OCI-M2 (cell line): Measurements from ENCODE around the gene IL21R.

ENCODE experiments used
- DNase-seq: peaks from one replicate; lab custom pipeline; 2025; ENCODE audit not compliant: unreplicated experiment; lab: John Stamatoyannopoulos, UW

IL21R gene

DNA sequence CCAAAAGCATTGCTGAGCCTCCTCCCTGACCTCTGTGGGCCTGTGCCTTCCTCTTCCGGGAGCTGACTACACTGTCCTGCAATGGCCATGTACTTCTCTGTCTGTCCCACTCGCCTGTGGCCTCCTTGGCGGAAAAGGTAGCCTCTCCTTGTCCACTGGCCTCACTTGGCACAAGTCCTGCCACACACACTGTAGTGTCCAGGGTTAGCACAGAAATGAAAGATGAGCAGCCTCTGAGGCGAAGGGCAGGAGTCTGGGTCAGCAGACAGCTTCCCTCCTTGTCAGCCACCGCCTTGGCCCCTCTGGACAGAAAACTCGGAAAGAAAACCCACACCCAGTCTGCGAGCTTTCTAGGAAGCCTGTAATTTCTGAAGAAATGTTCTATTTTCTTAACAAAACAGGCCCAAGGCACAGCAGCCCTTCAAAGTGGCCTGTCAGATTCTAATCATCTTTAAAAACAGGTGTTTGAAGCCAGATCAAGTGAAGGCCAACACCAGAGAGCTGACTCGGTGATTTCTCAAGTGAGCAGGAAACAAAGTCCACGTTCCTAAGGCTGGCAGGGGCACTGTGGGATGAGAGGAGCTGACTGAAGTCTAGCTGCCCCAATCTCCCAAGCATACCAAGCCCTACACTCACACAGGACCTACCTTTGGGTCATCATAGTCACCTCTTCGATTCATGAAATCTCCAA, 80.6 kb downstream of the IL21R start:
- DNase-seq: no peak

DNA sequence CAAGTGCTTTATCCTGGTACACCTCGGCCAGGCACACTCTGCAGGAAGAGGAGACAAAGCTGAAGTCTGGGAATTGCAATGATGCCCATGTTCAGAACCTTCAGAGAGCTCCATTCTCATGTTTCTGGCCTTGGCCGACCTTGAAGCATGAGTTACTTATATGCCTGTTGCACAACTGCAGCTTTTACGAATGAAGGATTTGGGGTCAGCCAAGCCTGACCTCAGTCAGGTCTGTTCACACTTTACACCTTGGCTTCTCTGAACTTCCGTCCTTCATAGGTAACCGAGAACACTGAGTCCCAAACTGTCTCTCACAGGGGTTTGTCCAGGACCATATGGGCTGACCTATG, 81.1 kb downstream of the IL21R start:
- no peak for DNase-seq

DNA sequence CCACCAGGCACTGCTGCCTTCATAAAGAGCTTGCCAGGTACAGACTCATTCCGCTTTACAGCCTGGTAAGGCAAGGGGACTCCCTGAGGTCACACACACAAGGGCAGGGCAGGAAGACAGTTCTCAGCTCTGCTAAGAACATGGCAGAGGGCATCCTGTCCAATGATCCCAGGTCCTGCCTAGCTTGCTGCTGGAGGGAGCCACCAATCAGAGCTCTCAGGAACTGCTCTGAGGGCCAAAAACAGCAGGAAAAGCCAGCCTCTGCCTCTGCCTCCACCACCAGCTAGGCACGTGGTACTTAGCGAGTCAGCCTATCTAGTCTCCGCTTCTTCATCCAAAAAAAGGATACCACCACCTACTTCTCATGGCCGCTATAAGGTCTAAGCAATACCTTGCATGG, 81.7 kb downstream of the IL21R start:
- DNase-seq: no peak

DNA sequence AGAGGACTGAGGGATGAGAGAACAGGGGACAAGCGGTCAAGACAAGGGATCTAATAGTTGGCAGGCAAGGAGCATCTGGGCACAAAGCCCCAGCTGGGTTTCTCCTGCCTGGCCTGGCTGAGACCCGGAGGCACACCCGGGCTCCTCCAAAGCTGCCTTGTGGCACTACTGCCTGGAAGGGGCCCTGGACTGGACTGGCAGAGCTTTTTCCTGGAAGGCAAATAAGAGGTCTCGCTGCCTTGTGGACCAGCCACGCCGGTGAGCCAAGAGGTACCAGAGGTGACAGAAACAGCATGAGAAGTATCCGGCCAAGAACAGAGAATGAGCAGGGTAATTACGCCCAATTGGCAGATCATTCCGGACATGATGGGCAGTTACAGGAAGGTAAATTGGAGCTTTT, 83.2 kb downstream of the IL21R start:
- no peak for DNase-seq

DNA sequence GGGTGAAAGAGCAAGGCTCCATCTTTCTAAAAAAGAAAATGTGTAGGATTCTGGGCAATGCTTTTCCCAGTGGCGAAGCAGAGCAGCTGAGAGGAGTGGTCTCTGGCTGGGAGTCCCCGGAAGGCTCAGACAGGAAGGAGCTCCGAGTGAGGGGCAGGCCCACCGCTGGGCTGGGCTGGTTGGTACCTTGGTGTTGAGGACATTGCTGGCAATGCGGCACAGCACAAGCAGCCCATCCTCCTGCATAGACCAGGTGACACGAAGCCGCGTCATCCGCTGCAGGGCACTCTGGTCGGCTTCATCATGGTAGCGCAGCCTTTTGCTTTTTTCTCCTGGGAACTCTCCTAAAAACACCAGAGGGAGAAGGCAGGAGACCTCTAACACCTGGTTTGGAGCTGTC, 83.8 kb downstream of the IL21R start:
- DNase-seq: no peak

DNA sequence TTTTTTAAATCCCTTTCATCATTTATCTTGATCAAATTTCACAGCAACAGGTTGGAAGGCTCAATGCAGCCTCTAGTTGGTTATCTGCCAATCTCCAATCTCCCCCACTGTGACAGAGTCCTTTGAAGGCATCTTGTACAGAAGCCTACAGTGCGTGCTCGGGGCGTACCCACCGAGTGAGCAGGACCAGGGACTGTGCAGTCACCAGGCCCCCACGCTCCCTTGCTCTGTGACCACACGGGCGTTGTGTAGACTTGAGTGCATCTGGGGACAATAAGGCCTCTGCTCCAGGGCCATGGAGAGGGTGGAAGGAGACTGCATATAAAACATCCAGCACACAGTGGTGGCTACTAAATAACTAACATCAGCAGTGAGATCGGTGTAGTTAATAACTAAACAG, 84.4 kb downstream of the IL21R start:
- DNase-seq: no peak

DNA sequence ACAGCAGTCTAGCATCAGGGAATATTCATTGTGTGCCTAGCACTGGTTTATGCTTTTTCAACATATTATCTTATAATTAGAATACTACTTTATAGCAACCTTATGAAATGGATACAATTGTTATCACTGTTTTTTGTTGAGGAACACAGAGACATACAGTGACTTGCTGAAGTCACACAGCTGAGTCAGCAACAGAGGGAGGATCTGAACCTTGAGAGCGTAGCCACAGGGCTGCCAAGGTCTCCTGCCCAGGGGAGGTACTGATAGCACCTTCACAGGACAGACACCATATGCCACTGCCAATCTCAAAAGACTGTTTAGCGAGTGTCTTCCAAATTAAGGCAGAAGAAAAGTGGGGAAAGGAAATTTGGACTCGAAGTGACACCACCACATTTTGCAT, 84.8 kb downstream of the IL21R start:
- DNase-seq: no peak

DNA sequence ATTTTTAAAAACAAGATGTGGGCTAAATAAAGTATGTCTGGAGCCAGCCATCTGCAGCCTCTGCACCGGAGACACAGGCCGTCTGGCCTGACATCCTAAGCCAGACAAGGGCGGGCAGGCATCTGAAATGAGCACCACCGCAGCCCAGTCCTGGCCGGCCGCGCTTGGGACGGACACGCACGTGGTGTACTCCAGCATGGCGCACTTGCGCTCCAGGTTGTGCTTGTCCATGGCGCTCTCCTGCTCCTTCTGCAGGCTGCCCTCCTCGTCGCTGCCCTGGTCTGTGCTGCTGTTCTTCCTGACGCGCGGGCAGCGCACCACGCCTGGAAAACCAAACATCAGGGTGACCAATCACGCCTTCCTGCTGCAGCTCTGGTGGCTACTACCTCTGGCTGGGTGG, 87.4 kb downstream of the IL21R start:
- DNase-seq: no peak

DNA sequence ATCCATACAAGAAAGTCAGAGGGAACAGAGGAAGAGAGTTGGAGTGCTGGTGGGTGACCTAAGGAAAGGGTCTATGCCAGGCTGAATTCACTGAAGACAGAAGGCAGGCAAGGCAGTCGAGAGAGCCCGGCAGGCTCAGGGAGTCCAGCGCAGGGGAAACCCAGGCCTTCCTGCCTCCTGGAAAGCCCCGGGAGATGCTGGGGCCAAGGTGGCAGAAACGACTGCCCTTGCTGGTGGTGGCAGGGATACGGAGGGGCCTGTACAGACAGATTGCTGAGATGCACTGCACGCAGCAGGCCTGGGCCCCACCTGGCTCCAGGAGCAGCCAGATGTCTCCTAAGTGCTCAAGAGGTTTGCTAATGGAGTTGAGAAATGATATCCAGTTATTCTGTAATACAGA, 87.9 kb downstream of the IL21R start:
- no peak for DNase-seq

DNA sequence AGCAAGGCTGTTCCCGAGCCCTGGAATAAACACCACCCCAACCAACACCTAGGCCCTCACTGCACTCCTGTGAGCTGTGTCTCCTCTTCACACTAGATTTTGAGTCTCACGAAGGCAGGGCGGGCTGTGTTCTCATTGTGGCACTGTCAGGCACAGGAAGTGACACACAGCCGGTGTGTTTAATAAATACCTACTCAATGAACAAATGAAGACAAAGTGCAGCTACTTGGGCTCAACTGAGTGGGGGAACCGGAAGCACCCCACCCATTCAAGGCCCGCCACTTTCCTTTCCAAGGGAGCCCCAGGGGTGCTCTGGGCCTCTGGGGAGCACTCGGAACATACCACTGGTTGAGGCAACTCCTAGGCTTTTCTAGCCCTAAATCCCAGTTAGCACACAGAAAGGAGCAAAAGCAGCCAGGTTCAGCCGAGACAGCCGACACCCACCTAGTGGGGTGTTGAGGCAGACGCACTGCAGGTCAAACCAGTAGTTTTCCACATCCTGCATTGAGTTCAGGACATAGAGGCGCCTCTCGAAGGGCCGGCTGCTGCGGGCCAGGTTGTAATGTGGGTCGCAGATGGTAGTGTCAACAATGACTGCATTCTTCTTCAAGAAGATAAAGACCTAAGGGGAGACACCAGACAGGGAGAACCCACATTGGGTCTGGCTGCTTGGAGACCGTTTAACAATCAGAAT, 90.1 kb downstream of the IL21R start:
- no peak for DNase-seq

DNA sequence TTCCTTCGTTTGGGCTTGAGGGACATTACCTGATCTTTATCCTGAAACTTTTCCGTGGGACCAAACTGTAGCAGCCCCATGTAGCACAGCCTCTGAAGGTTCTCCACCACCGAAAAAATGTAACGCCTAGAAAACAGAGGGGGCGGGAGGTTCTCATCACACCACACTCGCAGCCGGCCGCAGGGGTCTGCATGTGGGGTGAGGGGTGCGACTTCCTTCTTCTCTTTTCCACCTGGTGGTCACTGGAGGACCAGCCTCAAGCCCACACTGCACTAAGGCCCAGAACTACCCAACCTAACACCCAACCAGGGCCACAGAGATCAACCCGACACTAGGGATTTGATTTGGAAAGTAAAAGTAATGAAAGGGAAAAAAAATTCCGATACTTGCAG, 90.6 kb downstream of the IL21R start:
- no peak for DNase-seq

DNA sequence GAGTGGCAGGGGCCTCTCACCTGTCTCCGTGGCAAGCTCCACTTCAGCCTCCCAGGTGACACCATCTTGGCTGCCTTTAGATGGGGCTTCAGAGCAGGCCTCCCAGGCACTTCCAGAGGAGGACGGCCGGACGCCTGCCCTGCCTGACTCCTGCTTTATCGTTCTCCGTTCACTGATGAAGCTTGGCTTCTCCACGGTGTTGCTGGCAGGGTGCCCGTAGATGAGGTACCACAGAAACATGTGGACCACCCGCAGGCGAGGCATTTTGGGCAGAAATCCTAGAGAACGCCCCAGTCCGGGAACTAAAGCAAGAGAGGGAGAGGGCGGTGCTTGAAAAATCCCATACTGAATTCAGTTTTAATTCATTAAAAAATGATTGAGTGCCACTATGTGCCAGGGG, 93.2 kb downstream of the IL21R start:
- DNase-seq: no peak

DNA sequence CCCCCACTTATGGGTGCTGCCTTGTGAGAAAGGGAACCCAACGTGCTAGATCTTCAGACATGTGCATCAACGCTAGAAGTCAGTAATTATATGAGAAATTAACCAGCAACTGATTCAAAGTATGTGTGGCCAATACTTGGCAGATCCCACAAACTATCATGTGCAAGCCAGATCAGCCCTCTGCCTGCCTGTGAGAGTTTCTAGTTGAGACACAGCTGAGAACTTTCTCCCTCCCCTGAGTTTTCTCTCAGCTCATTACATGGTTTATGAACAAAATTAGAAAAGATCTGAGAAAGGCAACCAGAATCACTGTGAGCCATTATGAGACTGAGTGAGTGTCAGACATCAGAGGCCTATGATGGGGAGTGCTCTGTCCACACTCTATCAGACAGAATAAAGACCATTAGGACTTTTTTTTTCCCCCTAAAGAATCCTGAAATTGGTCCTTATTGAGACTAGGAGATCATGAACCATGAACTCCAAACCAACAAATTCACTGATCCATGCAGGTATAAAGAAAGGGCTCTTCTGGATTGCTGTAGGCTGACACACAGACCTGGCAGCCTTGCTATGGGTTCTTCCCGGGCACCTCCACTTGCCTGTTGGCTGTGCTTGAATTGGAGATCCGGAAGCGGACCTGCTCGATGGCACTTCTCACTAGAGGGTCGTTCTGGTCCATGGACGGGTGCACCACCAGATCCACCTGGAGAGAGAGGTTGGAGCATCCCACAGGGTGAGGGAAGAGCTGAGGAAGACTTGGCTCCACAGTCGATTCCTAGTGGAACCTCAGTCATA, 96.3 kb downstream of the IL21R start:
- DNase-seq: no peak

DNA sequence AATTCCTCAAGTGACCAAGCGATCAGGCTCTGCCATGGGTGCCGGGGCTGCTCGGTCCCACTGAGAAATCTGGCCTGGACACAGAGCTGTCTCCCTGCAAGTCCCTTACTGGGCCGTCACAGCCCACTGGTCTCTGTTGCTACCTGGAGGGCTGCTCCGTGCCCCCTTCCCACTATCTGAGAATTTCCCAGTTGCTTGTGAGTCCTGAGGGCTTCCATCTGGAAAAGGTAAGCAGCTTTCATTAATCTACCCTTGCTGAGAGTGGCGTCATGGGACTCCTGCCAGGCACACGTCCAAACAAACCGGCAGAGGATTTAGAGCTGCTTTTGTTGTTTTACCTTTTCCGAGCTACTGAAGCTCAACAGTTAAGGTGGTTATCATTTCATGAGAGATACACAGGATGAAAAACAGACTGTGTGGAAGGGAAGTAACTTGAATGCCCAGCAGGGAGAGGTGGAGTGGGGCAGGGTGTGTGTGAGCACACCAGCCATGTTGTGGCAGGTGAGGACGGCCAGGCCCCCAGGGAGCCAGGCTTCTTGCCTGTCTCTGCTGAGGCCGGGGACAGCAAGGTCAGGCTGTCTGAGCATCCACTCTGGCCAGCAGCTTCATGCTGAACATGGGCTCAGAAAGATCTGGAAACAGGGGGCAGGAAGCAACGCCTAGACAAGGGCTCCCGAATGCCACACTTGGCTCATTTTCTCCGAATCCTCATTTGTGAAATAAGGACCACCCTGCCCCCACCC, 97.1 kb downstream of the IL21R start:
- no peak for DNase-seq

DNA sequence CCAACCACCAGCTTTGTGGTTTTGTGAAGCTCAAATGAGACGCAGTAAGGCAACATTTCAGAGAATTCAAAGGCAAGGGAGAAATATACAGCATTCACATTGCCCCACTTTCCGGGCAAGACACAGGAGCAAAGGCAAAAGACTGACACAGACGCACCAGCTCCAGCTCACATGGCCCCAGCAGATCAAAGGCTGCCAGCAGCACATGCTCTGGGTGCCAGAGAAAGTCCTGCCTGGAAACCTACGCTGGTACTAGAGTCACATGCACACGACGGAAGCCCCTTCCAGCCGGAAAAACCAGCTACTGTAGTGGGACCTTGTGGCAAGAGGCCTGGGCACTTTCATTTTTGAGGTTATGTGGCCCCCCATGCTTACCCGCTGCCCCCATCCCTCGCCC, 97.7 kb downstream of the IL21R start:
- DNase-seq: no peak

DNA sequence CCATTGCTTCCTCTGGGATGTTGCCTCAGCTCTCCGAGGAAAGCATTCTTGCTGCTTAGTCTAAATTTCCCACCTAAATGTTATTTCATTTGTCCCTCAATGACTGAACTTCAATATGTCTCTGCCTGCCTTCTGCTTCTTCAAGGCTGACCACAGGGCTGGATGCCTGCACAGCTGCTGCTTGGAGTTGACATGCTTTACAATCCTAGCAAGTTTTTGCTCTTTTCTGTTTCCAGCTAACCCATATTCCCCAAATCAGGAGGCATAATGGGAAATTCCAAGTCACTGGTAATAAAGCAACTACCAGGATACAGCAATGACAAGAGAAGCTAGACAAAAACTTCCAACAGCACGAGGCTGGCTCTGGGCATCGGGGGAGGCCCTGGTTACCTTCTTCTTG, 98.8 kb downstream of the IL21R start:
- DNase-seq: no peak
